Endodermal cell (in vitro differentiated cells): ENCODE results near the gene CD207. TPM values are rescaled to one million over a fixed set of nuclear protein-coding genes. Genes with fewer than 3 reads are reported as not detected.

Experiments
- DNase-seq: peaks from one replicate; pipeline ENCODE4 v3.0.0-alpha.2; 2017
- H3K27ac ChIP-seq: 2 replicates; pipeline ENCODE4 v1.5.1; 2013; ENCODE audit warnings: mild to moderate bottlenecking, low read depth, low read length, moderate library complexity
- H3K27me3 ChIP-seq: 2 replicates; pipeline ENCODE4 v1.6.1; 2013; ENCODE audit warnings: mild to moderate bottlenecking, low read length, moderate library complexity; ENCODE audit not compliant: insufficient read depth, control insufficient read depth, poor library complexity, severe bottlenecking
- H3K36me3 ChIP-seq: 2 replicates; pipeline ENCODE4 v1.7.0; 2013; ENCODE audit warnings: mild to moderate bottlenecking, low read length, moderate library complexity; ENCODE audit not compliant: control insufficient read depth, insufficient read depth
- H3K4me1 ChIP-seq: one replicate; pipeline ENCODE4 v1.7.0; 2013; ENCODE audit warnings: low read length; ENCODE audit not compliant: control insufficient read depth, insufficient read depth
- H3K4me3 ChIP-seq: 2 replicates; pipeline ENCODE4 v1.5.1; 2013; ENCODE audit warnings: mild to moderate bottlenecking, low read length, moderate library complexity
- H3K9ac ChIP-seq: 2 replicates; pipeline ENCODE4 v1.6.1; 2013; ENCODE audit warnings: mild to moderate bottlenecking, low read length, moderate library complexity; ENCODE audit not compliant: poor library complexity, severe bottlenecking; ENCODE audit errors: extremely low read depth
- H3K9me3 ChIP-seq: 2 replicates; pipeline ENCODE4 v1.6.1; 2013; ENCODE audit warnings: mild to moderate bottlenecking, low read length, moderate library complexity; ENCODE audit not compliant: control insufficient read depth
- H3K27ac Mint-ChIP-seq: 2 replicates; pipeline ENCODE4 v1.8.0; 2020; ENCODE audit warnings: mixed read lengths
- H3K27me3 Mint-ChIP-seq: 2 replicates; pipeline ENCODE4 v1.8.0; 2021; ENCODE audit warnings: mild to moderate bottlenecking, mixed read lengths; ENCODE audit not compliant: insufficient read depth
- H3K36me3 Mint-ChIP-seq: 2 replicates; pipeline ENCODE4 v1.8.0; 2020; ENCODE audit warnings: low read depth, mixed read lengths
- H3K4me1 Mint-ChIP-seq: 2 replicates; pipeline ENCODE4 v1.8.0; 2020; ENCODE audit warnings: mixed read lengths
- H3K4me3 Mint-ChIP-seq: 2 replicates; pipeline ENCODE4 v1.8.0; 2020; ENCODE audit warnings: mild to moderate bottlenecking, moderate library complexity, mixed read lengths
- H3K9me3 Mint-ChIP-seq: 2 replicates; pipeline ENCODE4 v1.8.0; 2020; ENCODE audit warnings: mild to moderate bottlenecking, mixed read lengths
- WGBS, 2 experiments: methylation state at CpG; one replicate each; pipeline versions ENCODE4 v1.1.5 to v1.1.7; 2013; ENCODE audit warnings: missing lambda C conversion rate in 2 of 2, mixed read lengths in 1 of 2; ENCODE audit not compliant: insufficient coverage in 1 of 2, insufficient read length in 1 of 2; 5-methylcytosine and 5-hydroxymethylcytosine counted together
- total RNA-seq, 2 donors: library from RNA; stranded (reverse); fragmentation: NEBNext Ultra II Directional in 1 of 2; extraction: Animal tissue kit (Norgen Biotek cat#: 25700) in 1 of 2; gene quantifications; 2 replicates in 1 of 2; 3 replicates in 1 of 2; pipeline ENCODE4 v1.2.1, GENCODE V29; 2021
- TF ChIP-seq, protein P1 (sequence below): fragments of 200-600 bp; sonication (generic); conservative IDR thresholded peaks from 2 replicates; pipeline ENCODE4 v1.5.0; 2021; ENCODE audit warnings: antibody characterized with exemption, mild to moderate bottlenecking

Gene CD207
- total RNA-seq, 2 donors from 2014 or later, result not detected

GRCh38 chr2:70861777-70862625 is 26.4 kb upstream of the CD207 start:
- Mint-ChIP-seq H3K4me3 (no peak overlapping the region), H3K27ac (no peak overlapping the region), H3K9me3 (no peaks in the 10 kb centered on the region), H3K4me1 (peaks cover 2% of the 10 kb centered on the region), H3K36me3 (no peaks in the 10 kb centered on the region), H3K27me3 (peaks cover 95% of the 10 kb centered on the region)
- Histone ChIP-seq H3K4me1 (no peaks in the 10 kb centered on the region), H3K27me3 (peaks cover 88% of the 10 kb centered on the region), H3K9ac (no peak overlapping the region), H3K36me3 (no peaks in the 10 kb centered on the region), H3K9me3 (no peaks in the 10 kb centered on the region), H3K4me3 (no peak overlapping the region), H3K27ac (no peak overlapping the region)
- DNase-seq, result peak; percentile 97
- TF ChIP-seq, protein P1, sequence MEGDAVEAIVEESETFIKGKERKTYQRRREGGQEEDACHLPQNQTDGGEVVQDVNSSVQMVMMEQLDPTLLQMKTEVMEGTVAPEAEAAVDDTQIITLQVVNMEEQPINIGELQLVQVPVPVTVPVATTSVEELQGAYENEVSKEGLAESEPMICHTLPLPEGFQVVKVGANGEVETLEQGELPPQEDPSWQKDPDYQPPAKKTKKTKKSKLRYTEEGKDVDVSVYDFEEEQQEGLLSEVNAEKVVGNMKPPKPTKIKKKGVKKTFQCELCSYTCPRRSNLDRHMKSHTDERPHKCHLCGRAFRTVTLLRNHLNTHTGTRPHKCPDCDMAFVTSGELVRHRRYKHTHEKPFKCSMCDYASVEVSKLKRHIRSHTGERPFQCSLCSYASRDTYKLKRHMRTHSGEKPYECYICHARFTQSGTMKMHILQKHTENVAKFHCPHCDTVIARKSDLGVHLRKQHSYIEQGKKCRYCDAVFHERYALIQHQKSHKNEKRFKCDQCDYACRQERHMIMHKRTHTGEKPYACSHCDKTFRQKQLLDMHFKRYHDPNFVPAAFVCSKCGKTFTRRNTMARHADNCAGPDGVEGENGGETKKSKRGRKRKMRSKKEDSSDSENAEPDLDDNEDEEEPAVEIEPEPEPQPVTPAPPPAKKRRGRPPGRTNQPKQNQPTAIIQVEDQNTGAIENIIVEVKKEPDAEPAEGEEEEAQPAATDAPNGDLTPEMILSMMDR, result peak; percentile 99
- WGBS, 2 experiments, result 32 to 40% methylated on average over 17 to 21 of the region's 21 CpGs

DNA sequence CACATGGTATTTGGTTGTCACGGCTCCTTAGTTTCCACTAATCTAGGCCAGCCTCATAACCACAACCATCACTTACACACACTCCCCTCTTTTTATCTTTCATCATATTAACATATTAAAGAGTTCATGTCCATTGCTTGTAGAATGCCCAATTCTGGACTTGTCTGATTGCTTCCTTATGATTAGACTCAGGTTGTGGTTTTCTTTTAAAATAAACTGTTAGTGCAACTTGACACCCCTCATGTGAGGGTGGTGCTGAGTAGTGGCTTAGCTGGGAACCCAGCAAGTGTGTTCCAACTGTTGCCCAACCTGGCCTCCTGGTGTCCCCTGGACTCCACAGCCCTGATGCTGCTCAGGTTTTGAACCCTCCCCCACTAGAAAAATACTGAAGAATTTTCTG is 20.1 kb upstream of the CD207 start:
- peaks cover 35% of the 10 kb centered on the region for H3K27me3 ChIP-seq
- H3K36me3 Mint-ChIP-seq, result no peaks in the 10 kb centered on the region
- H3K27ac ChIP-seq, result no peak overlapping the region
- H3K4me1 ChIP-seq, result peaks cover 3% of the 10 kb centered on the region
- H3K4me1 Mint-ChIP-seq, result peaks cover 2% of the 10 kb centered on the region
- no peaks in the 10 kb centered on the region for H3K9me3 ChIP-seq
- TF ChIP-seq, protein P1, result no peak
- peak; percentile 11 for DNase-seq
- H3K27me3 Mint-ChIP-seq, result peaks cover 46% of the 10 kb centered on the region
- no peaks in the 10 kb centered on the region for H3K9me3 Mint-ChIP-seq
- H3K27ac Mint-ChIP-seq, result no peak overlapping the region
- H3K4me3 ChIP-seq, result no peak overlapping the region
- no peak overlapping the region for H3K9ac ChIP-seq
- H3K4me3 Mint-ChIP-seq, result no peak overlapping the region
- 97% methylated on average over 1 of the region's 1 CpG; no CpG with 5 or more reads in 1 of the 2 experiments for WGBS, 2 experiments
- no peaks in the 10 kb centered on the region for H3K36me3 ChIP-seq

- DNase-seq, result peak; percentile 24
- H3K27me3 ChIP-seq, result peaks cover 22% of the 10 kb centered on the region
- Mint-ChIP-seq H3K27me3 (peaks cover 33% of the 10 kb centered on the region), H3K4me3 (no peak overlapping the region), H3K9me3 (no peaks in the 10 kb centered on the region), H3K36me3 (no peaks in the 10 kb centered on the region), H3K27ac (no peak overlapping the region), H3K4me1 (peaks cover 2% of the 10 kb centered on the region)
- H3K4me3 ChIP-seq, result no peak overlapping the region
- no peaks in the 10 kb centered on the region for H3K36me3 ChIP-seq
- no peak overlapping the region for H3K27ac ChIP-seq
- H3K9me3 ChIP-seq, result no peaks in the 10 kb centered on the region
- H3K9ac ChIP-seq, result no peak overlapping the region
- 91 to 100% methylated on average over 3 to 4 of the region's 4 CpGs for WGBS, 2 experiments
- TF ChIP-seq, protein P1, result no peak
- peaks cover 3% of the 10 kb centered on the region for H3K4me1 ChIP-seq
These were observed 18.8 kb upstream of the CD207 start for GRCh38 chr2:70854411-70854810.
